ENCODE results near the gene BTG4. TPM values are rescaled to one million over a fixed set of nuclear protein-coding genes. Genes with fewer than 3 reads are reported as not detected.

The BTG4 gene
- total RNA-seq, 6 experiments from 2014 or later = not detected

- Histone ChIP-seq H3K9me3 (no peaks in the 10 kb centered on the region), H3K4me1 (no peaks in the 10 kb centered on the region), H3K36me3 (no peaks in the 10 kb centered on the region), H3K27ac (no peak overlapping the region), H3K27me3 (no peaks in the 10 kb centered on the region), H3K4me3 (no peak overlapping the region)
- TF ChIP-seq POLR2A (IDR thresholded peaks at IDR 0.05) = no peak
- TF ChIP-seq, protein P1, sequence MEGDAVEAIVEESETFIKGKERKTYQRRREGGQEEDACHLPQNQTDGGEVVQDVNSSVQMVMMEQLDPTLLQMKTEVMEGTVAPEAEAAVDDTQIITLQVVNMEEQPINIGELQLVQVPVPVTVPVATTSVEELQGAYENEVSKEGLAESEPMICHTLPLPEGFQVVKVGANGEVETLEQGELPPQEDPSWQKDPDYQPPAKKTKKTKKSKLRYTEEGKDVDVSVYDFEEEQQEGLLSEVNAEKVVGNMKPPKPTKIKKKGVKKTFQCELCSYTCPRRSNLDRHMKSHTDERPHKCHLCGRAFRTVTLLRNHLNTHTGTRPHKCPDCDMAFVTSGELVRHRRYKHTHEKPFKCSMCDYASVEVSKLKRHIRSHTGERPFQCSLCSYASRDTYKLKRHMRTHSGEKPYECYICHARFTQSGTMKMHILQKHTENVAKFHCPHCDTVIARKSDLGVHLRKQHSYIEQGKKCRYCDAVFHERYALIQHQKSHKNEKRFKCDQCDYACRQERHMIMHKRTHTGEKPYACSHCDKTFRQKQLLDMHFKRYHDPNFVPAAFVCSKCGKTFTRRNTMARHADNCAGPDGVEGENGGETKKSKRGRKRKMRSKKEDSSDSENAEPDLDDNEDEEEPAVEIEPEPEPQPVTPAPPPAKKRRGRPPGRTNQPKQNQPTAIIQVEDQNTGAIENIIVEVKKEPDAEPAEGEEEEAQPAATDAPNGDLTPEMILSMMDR (IDR thresholded peaks at IDR 0.05) = no peak
- intact Hi-C loops (cut with DNase I) = no loop called here
- WGBS (ENCODE audit: insufficient coverage, low coverage, low lambda C conversion rate, missing lambda C conversion rate) = 60% methylated on average over 4 of the region's 4 CpGs
- DNase-seq (no peak), ATAC-seq (no peak)
Measured at GRCh38 chr11:111460340-111460739, 51.8 kb downstream of the BTG4 start.

DNA sequence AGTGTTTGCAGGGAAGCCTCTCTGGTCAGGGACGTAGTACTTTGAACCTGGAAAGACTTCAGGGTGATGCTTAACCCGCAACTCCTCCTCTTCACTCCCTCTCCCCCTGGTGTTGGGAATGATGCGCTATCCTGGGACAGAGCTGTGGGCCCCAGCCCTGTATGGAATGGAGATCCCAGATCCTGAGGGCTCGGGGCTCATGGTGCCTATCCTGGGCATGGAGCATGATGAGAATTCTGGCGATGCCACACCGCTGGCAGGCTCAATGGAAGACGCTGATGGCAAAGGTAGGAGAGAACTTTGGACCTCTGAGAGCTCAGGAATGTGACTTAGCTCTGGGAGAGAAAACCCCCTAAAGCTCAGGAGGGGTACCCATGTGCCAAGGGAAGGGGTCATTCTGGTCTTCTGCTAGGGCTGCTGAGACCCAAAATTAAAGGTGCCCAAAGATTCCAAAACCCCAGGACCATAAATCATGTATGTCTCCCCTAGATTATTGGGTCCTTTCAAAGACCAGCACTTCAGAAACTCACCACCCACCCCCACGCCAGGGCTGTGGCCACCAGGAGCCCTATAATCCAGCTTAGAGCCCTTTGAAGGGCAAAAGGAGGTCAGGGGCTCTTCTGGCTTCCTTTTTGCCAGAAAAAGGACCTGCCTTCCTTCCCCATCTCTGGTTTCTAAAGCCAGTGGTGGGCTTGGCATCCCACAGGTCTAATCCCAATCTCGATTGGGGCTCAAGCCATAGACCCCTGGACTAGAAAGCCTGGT is 52.5 kb downstream of the BTG4 start:
- intact Hi-C loops (cut with DNase I) = no loop called here
- Histone ChIP-seq H3K4me3 (no peak overlapping the region), H3K27me3 (no peaks in the 10 kb centered on the region), H3K27ac (no peak overlapping the region), H3K9me3 (no peaks in the 10 kb centered on the region), H3K4me1 (no peaks in the 10 kb centered on the region), H3K36me3 (no peaks in the 10 kb centered on the region)
- WGBS (ENCODE audit: insufficient coverage, low coverage, low lambda C conversion rate, missing lambda C conversion rate) = 58% methylated on average over 3 of the region's 9 CpGs
- TF ChIP-seq POLR2A (IDR thresholded peaks at IDR 0.05) = no peak
- TF ChIP-seq, protein P1 (IDR thresholded peaks at IDR 0.05) = no peak
- ATAC-seq (no peak), DNase-seq (no peak)

- Histone ChIP-seq H3K4me3 (no peak overlapping the region), H3K4me1 (no peaks in the 10 kb centered on the region), H3K36me3 (no peaks in the 10 kb centered on the region), H3K9me3 (no peaks in the 10 kb centered on the region), H3K27me3 (no peaks in the 10 kb centered on the region), H3K27ac (no peak overlapping the region)
- 83% methylated on average over 4 of the region's 9 CpGs for WGBS (ENCODE audit: insufficient coverage, low coverage, low lambda C conversion rate, missing lambda C conversion rate)
- no peak for TF ChIP-seq POLR2A (IDR thresholded peaks at IDR 0.05)
- TF ChIP-seq, protein P1 (IDR thresholded peaks at IDR 0.05) = no peak
- ATAC-seq (no peak), DNase-seq (no peak)
- intact Hi-C loops (cut with DNase I) = no loop called here
Measured at GRCh38 chr11:111457731-111458368, 54.3 kb downstream of the BTG4 start.

- DNase-seq (no peak), ATAC-seq (no peak)
- no peaks in the 10 kb centered on the region for H3K4me1 ChIP-seq
- H3K36me3 ChIP-seq = no peaks in the 10 kb centered on the region
- TF ChIP-seq POLR2A (IDR thresholded peaks at IDR 0.05) = no peak
- TF ChIP-seq, protein P1 (IDR thresholded peaks at IDR 0.05) = no peak
- WGBS (ENCODE audit: insufficient coverage, low coverage, low lambda C conversion rate, missing lambda C conversion rate) = 76% methylated on average over 8 of the region's 11 CpGs
- H3K27me3 ChIP-seq = no peaks in the 10 kb centered on the region
- intact Hi-C loops (cut with DNase I) = no loop called here
- H3K9me3 ChIP-seq = no peaks in the 10 kb centered on the region
- H3K27ac ChIP-seq = no peak overlapping the region
- H3K4me3 ChIP-seq = no peak overlapping the region
Measured at GRCh38 chr11:111456859-111457730, 55.1 kb downstream of the BTG4 start.

Data from right lobe of liver (tissue), 6 donors.